Liver (tissue), 9 donors: Measurements from ENCODE around the gene ITGA5. TPM values are rescaled to one million over a fixed set of nuclear protein-coding genes. Genes with fewer than 3 reads are reported as not detected.

Experiments
- DNase-seq: peaks from one replicate; pipeline ENCODE4 v3.0.0-alpha.2; 2017; ENCODE audit warnings: low spot score
- H3K27ac ChIP-seq, 2 donors: one replicate each; pipeline ENCODE4 v1.7.0; 2013; ENCODE audit warnings: inconsistent platforms in 2 of 2, low read length in 2 of 2, control low read depth in 1 of 2, low read depth in 1 of 2, mild to moderate bottlenecking in 1 of 2
- H3K27me3 ChIP-seq, 4 donors: one replicate each; pipeline versions ENCODE4 v1.6.1 to v1.7.0; 2013; ENCODE audit warnings: low read length in 3 of 4, inconsistent platforms in 1 of 4, mild to moderate bottlenecking in 1 of 4, moderate library complexity in 1 of 4; ENCODE audit not compliant: control insufficient read depth in 4 of 4, insufficient read depth in 4 of 4
- H3K36me3 ChIP-seq, 4 donors: one replicate each; pipeline versions ENCODE4 v1.6.1 to v1.7.0; 2013; ENCODE audit warnings: low read length in 3 of 4, mild to moderate bottlenecking in 3 of 4, low read depth in 1 of 4, moderate library complexity in 1 of 4; ENCODE audit not compliant: control insufficient read depth in 4 of 4, insufficient read depth in 3 of 4
- H3K4me1 ChIP-seq, 4 donors: one replicate each; pipeline versions ENCODE4 v1.6.1 to v1.7.0; 2013; ENCODE audit warnings: low read length in 3 of 4, mild to moderate bottlenecking in 3 of 4, moderate library complexity in 1 of 4; ENCODE audit not compliant: control insufficient read depth in 4 of 4, insufficient read depth in 4 of 4
- H3K4me3 ChIP-seq, 3 donors: one replicate each; pipeline versions ENCODE4 v1.6.1 to v1.7.0; 2013; ENCODE audit warnings: low read length in 3 of 3, control low read depth in 1 of 3, low read depth in 1 of 3, mild to moderate bottlenecking in 1 of 3
- H3K9ac ChIP-seq, 2 donors: one replicate each; pipeline ENCODE4 v1.7.0; 2013; ENCODE audit warnings: low read length in 2 of 2, mild to moderate bottlenecking in 2 of 2, moderate library complexity in 2 of 2, control low read depth in 1 of 2, low read depth in 1 of 2
- H3K9me3 ChIP-seq, 4 donors: one replicate each; pipeline versions ENCODE4 v1.6.1 to v1.7.0; 2013; ENCODE audit warnings: low read length in 3 of 4; ENCODE audit not compliant: control insufficient read depth in 4 of 4
- EGR1 ChIP-seq, 2 donors: IDR thresholded peaks; 2 replicates each; pipeline ENCODE4 v1.6.1; 2016 to 2018; ENCODE audit warnings: antibody characterized with exemption in 2 of 2, low read depth in 2 of 2
- GABPA ChIP-seq, 2 donors: IDR thresholded peaks in 1 of 2; conservative IDR thresholded peaks in 1 of 2; 2 replicates each; pipeline ENCODE4 v1.6.1; 2016; ENCODE audit warnings: antibody characterized with exemption in 2 of 2, mild to moderate bottlenecking in 1 of 2, moderate library complexity in 1 of 2
- HNF4A ChIP-seq, 2 donors: conservative IDR thresholded peaks; 2 replicates each; pipeline ENCODE4 v1.6.1; 2016; ENCODE audit warnings: antibody characterized with exemption in 2 of 2, mild to moderate bottlenecking in 2 of 2
- HNF4G ChIP-seq: IDR thresholded peaks from 2 replicates; pipeline ENCODE4 v1.6.1; 2016; ENCODE audit warnings: antibody characterized with exemption
- NR2F2 ChIP-seq: IDR thresholded peaks from 2 replicates; pipeline ENCODE4 v1.6.1; 2016; ENCODE audit warnings: antibody characterized with exemption
- RAD21 ChIP-seq, 2 donors: IDR thresholded peaks; 2 replicates each; pipeline ENCODE4 v1.6.1; 2016; ENCODE audit warnings: antibody characterized with exemption in 2 of 2, mild to moderate bottlenecking in 2 of 2
- RXRA ChIP-seq, 2 donors: IDR thresholded peaks; 2 replicates each; pipeline ENCODE4 v1.6.1; 2017 to 2018; ENCODE audit warnings: antibody characterized with exemption in 2 of 2, mild to moderate bottlenecking in 1 of 2
- SP1 ChIP-seq: IDR thresholded peaks from 2 replicates; pipeline ENCODE4 v1.6.1; 2018; ENCODE audit warnings: antibody characterized with exemption, mild to moderate bottlenecking
- TAF1 ChIP-seq: conservative IDR thresholded peaks from 2 replicates; pipeline ENCODE4 v1.6.1; 2016; ENCODE audit warnings: antibody characterized with exemption, mild to moderate bottlenecking
- YY1 ChIP-seq: IDR thresholded peaks from 2 replicates; pipeline ENCODE4 v1.6.1; 2016; ENCODE audit warnings: antibody characterized with exemption, mild to moderate bottlenecking
- WGBS: extraction: QIAGEN DNeasy Blood & Tissue Kit; methylation state at CpG from one replicate; pipeline ENCODE4 v1.1.7; 2013; 5-methylcytosine and 5-hydroxymethylcytosine counted together
- polyA plus RNA-seq, 2 donors: library from polyadenylated mRNA; stranded (reverse) in 1 of 2; unstranded in 1 of 2; fragments of 200-250 nt in 1 of 2; fragments of >200 nt in 1 of 2; fragmentation: Nextera tagmentation in 1 of 2; extraction: Ambion mirVana in 1 of 2; gene quantifications; one replicate each; pipeline versions ENCODE4 v1.2.1 to v1.2.3, GENCODE V29; 2013 to 2015
- total RNA-seq, 2 donors: library from RNA; depleted of rRNA; stranded (reverse); fragments of >200 nt; gene quantifications; one replicate each; pipeline ENCODE4 v1.2.3, GENCODE V29; 2014
- TF ChIP-seq, protein P1 (sequence below): IDR thresholded peaks from 2 replicates; pipeline ENCODE4 v1.6.1; 2016; ENCODE audit warnings: antibody characterized with exemption, mild to moderate bottlenecking
- TF ChIP-seq, protein P2 (sequence below): IDR thresholded peaks from 2 replicates; pipeline ENCODE4 v1.6.1; 2016; ENCODE audit warnings: antibody characterized with exemption
- donor health status: healthy.
- donor health status: healthy.
- donor health status: healthy.
- donor health status: healthy.
- donor health status: healthy.

The ITGA5 gene
- total and polyA plus RNA-seq, 4 donors, result 26.6 to 60.7 (median 39.6) TPM

DNA sequence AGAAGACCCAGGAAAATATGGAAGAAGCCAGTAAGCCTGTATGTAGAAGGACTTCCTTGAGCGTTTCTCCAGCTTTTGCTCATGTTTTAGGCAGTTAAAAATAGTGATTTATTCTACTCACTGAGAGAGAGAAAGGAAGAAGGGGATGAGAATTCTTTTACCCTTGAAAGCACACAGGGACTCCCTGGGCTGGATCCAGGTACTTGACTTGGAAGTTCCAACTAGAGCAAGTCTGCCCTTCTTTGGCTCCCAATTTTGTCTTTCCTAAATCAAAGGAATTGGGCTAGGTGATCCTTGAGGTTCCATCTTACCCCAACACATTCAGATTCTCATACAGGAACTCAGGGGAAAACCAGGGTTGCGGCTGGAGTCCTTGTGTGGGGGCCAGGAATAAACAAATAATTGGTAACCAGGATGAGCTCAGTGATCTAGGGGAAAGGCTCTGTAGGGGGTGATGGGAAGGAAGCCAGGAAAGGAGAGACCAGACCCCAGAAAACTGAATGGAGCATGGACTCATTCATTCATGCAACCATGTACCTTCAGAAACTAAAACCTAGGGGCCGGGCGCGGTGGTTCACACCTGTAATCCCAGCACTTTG is 11.5 kb upstream of the ITGA5 start:
- no peaks in the 10 kb centered on the region for H3K9me3 ChIP-seq

DNA sequence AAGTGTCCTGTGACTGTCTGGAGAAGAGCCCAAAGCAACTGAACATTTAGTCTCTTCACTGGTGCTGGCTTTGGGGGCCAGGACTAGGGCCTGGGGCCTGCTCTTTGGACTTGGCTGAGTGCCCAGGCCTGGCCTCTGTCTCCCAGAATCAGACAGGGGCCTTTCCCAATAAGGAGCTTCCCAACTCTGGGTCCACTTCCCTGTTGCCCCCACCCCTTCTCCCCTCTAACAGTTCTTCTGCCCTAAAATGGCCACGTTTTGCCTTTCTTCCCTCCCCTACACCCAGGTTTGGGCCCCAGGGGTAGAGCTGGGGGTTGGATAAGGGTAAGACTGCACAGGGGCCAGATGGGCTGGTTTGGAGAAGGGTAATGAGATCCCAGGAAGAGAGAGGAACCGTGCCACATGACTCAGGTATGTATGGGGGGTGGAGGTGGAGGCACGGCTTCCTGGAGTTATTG is 10.0 kb upstream of the ITGA5 start:
- no peaks in the 10 kb centered on the region for H3K27me3 ChIP-seq
- H3K9me3 ChIP-seq, result no peaks in the 10 kb centered on the region
- H3K27ac ChIP-seq, result peak overlapping the region in 1 of 2 donors; percentile 24
- no peaks in the 10 kb centered on the region for H3K36me3 ChIP-seq
- TF ChIP-seq SP1 (peak; percentile 53), HNF4A (conservative IDR thresholded peaks at IDR 0.05) (peak; percentile 38 to 70), HNF4G (peak; percentile 31), GABPA (IDR thresholded peaks at IDR 0.05 in 1 of 2, conservative IDR thresholded peaks at IDR 0.05 in 1 of 2) (no peak), NR2F2 (no peak), RAD21 (IDR thresholded peaks at IDR 0.05) (no peak), YY1 (no peak)
- H3K4me1 ChIP-seq, result peaks cover 5 to 18% (median 10%) of the 10 kb centered on the region in 4 donors
- 85% methylated on average over 3 of the region's 3 CpGs for WGBS
- no peak overlapping the region for H3K9ac ChIP-seq
- no peak overlapping the region for H3K4me3 ChIP-seq
- no peak for DNase-seq

More for the DNA sequence above, 11.5 kb upstream of the ITGA5 start:
- Histone ChIP-seq H3K27ac (no peak overlapping the region), H3K9ac (no peak overlapping the region), H3K36me3 (no peaks in the 10 kb centered on the region), H3K4me1 (peaks cover 5 to 21% (median 14%) of the 10 kb centered on the region in 4 donors), H3K27me3 (no peaks in the 10 kb centered on the region), H3K4me3 (no peak overlapping the region)
- TF ChIP-seq TAF1, result no peak
- TF ChIP-seq RAD21 (IDR thresholded peaks at IDR 0.05), result no peak
- TF ChIP-seq EGR1 (IDR thresholded peaks at IDR 0.05; ENCODE audit: low read depth in 2 of 2), result no peak
- TF ChIP-seq HNF4G, result no peak
- TF ChIP-seq RXRA (IDR thresholded peaks at IDR 0.05), result no peak
- no peak for TF ChIP-seq GABPA (IDR thresholded peaks at IDR 0.05 in 1 of 2, conservative IDR thresholded peaks at IDR 0.05 in 1 of 2)
- TF ChIP-seq, protein P1, sequence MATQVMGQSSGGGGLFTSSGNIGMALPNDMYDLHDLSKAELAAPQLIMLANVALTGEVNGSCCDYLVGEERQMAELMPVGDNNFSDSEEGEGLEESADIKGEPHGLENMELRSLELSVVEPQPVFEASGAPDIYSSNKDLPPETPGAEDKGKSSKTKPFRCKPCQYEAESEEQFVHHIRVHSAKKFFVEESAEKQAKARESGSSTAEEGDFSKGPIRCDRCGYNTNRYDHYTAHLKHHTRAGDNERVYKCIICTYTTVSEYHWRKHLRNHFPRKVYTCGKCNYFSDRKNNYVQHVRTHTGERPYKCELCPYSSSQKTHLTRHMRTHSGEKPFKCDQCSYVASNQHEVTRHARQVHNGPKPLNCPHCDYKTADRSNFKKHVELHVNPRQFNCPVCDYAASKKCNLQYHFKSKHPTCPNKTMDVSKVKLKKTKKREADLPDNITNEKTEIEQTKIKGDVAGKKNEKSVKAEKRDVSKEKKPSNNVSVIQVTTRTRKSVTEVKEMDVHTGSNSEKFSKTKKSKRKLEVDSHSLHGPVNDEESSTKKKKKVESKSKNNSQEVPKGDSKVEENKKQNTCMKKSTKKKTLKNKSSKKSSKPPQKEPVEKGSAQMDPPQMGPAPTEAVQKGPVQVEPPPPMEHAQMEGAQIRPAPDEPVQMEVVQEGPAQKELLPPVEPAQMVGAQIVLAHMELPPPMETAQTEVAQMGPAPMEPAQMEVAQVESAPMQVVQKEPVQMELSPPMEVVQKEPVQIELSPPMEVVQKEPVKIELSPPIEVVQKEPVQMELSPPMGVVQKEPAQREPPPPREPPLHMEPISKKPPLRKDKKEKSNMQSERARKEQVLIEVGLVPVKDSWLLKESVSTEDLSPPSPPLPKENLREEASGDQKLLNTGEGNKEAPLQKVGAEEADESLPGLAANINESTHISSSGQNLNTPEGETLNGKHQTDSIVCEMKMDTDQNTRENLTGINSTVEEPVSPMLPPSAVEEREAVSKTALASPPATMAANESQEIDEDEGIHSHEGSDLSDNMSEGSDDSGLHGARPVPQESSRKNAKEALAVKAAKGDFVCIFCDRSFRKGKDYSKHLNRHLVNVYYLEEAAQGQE, result no peak
- TF ChIP-seq, protein P2, sequence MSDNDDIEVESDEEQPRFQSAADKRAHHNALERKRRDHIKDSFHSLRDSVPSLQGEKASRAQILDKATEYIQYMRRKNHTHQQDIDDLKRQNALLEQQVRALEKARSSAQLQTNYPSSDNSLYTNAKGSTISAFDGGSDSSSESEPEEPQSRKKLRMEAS, result no peak
- WGBS, result 95% methylated on average over 5 of the region's 5 CpGs
- no peak for DNase-seq
